ENCODE results near the gene FOXO3B.
"Not testable (repeated sequence)": the region's sequence is repeated elsewhere in the genome, so short reads cannot be mapped to it uniquely, and the experiment has no call there.

The FOXO3B gene

GRCh38 chr17:18681767-18682571 is at the start of gene FOXO3B:
Gene FOXO3B, minus strand, starts transcription at chr17:18682314. Its CDS starts 663 bp downstream, at chr17:18681651.
- peak; percentile 89 for DNase-seq

GRCh38 chr17:18723509-18723908 is 41.4 kb upstream of the FOXO3B start:
- not testable (repeated sequence) for DNase-seq

- DNase-seq, result not testable (repeated sequence)
Observed at GRCh38 chr17:18722612-18723011, 40.5 kb upstream of the FOXO3B start.

DNA sequence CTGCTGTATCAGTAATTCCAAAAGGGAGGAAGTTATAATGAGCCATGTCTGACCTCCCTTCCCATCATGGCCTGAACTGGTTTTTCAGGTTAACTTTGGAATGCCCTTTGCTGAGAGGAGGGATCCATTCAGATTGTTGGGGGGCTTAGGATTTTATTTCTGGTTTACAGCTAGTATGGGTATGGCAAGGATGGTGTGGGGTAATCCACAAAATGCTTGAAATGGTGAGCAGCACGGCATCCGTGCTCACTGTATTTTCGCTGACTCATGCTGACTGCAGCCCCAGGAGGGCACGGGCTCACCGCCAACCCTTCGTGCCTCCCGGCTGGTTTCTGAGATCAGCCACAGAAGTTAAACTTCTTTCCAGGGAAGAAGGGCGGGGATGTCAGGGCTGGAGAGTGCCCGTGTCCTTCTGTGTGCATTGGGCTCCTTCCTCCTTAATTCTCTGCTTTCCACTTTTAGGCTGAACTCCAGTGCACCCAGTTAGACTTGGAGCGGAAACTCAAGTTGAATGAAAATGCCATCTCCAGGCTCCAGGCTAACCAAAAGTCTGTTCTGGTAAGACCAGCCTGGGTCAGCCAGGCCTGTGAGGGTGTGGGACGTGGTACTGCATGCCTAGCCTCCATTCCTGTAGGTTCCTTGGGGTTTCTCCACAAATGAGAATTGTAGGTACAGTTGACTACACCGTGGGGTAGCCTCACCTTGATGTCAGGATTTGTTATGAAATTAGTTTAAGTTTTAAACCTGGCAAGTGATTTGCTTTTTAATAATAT is 39.8 kb upstream of the FOXO3B start:
- not testable (repeated sequence) for DNase-seq

GRCh38 chr17:18719428-18720110 is 37.5 kb upstream of the FOXO3B start:
- not testable (repeated sequence) for DNase-seq

DNA sequence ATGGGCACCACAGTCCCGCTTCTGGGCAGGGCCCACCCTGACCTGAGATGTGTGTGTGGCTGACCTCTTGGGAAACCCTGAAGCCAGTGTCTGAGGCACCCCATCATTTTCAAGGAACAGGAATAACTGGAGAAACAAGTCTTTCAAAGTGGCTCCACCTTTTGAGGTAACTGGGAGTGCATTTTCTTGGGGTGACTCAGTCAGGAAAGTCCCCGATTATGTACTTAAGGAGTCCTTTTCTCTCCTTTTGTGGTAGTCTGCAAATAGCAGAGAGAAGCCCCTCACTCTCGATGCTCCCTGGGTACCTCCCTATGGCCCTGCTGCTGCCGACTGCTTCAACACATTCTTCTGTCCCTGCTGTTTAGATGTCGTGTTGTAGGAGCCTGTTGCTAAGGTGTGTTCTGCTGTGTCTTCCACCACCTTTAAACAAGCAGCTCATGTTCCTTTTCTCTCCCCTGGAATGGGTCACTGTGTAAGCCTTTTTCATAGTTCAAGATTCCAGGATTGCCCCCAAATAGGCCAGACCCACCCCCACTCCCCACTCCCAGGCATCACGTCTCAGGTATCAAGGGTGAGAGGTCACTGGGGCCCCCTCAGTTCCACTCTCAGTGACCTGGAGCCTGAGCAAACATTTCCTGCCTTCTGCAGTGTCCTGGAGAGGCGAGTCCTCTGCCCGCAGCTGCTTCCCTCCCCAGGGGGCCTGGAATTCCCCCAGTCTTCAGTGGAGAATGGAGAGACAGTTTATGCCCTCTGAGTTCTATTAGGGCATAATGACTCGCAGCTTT is 36.7 kb upstream of the FOXO3B start:
- not testable (repeated sequence) for DNase-seq

DNA sequence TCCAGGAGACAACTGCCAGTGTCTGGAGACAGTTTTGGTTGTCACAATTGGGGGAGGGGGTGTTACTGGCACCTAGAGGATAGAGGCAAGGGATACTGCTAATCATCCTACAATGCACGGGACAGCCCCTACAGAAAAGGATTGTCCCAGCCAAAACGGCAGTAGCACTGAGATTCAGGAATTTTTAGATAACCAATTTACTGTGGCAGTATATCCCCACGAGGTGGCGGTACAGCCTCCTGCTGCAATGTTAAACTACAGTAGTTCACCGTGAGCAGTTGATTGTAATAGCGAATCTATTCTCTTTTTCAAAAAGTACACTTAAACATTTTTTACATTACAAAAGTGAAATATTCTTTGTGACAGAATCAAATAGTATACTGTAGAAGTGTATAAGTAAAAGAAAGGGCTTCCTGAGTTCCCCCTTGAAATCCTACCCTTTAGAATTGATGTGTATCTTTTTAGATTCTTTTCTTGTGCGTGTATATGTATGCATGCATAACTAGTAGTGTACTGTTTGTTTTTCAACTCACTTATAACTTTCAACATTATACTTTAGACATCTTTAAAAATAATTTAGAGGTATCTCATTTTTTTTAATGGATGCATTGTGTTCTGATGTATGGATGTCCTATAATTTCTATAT is 30.4 kb upstream of the FOXO3B start:
- peak; percentile 69 for DNase-seq

DNA sequence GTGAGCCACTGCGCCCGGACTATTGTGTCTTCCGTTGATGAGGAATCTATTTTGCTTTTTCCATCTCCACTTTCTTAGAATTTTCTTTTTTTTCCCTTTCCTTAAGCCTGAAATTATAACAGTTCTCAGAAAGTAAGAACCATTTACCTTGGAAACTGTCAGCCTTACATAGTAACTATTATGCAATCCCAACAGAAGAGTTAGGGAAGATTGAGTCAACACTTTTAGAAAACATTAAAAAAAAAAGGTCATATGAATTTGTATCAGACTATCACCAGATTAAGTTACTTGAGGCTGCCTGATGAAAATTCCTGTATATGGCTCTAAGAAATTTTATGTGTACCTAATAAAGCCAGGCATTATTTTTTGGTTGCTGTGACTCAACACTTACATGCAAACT is 26.1 kb upstream of the FOXO3B start:
- DNase-seq, result not testable (repeated sequence)

DNA sequence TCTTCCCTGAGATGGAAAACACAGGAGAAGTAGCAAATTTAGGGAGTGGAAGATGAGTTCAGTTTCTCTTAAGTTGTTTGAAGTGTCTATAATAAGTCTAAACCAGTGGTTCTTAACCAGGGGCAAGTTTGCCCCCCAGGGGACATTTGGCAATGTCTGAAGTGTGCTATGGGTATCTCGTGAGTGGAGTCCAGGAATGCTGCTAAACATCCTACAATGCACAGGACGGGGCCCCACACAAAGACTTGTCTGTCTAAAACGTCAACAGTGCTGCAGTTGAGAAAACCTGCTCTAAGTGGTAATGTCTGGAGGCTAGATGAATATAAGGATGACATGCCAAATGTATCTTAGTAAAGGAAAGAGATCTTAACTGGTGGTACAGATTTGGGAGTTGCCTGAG is 23.8 kb upstream of the FOXO3B start:
- DNase-seq, result not testable (repeated sequence)

- DNase-seq, result not testable (repeated sequence)
Observed at GRCh38 chr17:18698473-18699103, 16.5 kb upstream of the FOXO3B start.

DNA sequence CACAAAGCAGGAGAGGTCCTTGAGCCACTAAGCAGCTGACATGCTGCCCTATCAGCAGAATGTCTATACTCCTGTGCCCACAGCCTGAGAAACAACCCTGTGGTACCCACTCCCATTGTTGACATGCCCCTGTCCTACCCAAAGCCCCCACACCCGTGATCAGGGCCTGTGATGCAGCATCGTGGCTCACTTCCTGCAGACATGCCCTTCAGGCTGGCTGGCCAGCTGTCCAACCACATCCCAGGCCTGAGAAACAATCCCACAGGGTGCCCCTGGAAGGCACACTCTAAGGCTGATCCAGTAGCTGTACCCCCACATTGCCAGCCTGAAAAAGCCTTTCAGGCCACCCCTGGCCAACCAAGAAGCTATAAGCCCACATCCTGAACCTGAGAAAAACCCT is 13.0 kb upstream of the FOXO3B start:
- DNase-seq, result not testable (repeated sequence)

DNA sequence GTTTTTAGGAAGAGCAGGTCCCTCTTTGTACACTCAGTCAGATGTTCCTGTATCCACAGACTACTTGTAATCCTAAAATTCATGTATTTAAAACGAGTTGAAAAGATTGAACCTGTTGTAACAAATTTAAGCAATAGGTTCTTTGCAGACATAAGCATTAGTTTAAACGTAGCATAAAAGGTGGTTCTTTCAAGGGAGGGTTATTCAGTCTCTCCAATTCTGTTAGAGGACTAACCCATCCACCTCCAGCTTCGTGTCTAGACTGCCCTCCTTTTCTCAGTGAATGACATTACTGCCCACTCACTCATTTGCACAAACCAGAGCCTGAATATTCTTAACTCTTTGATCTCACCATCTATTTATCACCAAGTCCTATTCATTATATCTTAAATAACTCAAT is 554 bp upstream of the FOXO3B start:
- not testable (repeated sequence) for DNase-seq

DNA sequence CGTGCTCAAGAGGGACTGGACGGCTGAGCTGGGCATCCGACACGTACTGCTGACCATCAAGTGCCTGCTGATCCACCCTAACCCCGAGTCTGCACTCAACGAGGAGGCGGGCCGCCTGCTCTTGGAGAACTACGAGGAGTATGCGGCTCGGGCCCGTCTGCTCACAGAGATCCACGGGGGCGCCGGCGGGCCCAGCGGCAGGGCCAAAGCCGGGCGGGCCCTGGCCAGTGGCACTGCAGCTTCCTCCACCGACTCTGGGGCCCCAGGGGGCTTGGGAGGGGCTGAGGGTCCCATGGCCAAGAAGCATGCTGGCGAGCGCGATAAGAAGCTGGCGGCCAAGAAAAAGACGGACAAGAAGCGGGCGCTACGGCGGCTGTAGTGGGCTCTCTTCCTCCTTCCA is 4.7 kb downstream of the FOXO3B start:
- not testable (repeated sequence) for DNase-seq

DNA sequence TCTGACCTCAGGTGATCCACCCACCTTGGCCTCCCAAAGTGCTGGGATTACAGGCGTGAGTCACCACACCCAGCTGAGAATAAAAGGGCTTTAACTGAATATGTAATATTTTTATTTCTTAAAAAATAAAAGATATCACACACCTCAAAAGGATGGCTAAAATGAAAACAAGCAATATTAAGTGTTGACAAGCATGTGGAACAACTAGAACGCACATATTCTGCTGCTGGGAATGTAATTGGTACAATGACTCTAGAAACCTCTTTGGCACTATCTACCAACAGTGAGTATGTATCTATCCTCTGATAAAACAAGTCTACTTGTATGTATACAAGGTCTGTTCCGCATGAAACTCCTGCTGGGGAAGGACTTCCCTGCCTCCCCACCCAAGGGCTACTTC is 5.2 kb downstream of the FOXO3B start:
- not testable (repeated sequence) for DNase-seq

DNA sequence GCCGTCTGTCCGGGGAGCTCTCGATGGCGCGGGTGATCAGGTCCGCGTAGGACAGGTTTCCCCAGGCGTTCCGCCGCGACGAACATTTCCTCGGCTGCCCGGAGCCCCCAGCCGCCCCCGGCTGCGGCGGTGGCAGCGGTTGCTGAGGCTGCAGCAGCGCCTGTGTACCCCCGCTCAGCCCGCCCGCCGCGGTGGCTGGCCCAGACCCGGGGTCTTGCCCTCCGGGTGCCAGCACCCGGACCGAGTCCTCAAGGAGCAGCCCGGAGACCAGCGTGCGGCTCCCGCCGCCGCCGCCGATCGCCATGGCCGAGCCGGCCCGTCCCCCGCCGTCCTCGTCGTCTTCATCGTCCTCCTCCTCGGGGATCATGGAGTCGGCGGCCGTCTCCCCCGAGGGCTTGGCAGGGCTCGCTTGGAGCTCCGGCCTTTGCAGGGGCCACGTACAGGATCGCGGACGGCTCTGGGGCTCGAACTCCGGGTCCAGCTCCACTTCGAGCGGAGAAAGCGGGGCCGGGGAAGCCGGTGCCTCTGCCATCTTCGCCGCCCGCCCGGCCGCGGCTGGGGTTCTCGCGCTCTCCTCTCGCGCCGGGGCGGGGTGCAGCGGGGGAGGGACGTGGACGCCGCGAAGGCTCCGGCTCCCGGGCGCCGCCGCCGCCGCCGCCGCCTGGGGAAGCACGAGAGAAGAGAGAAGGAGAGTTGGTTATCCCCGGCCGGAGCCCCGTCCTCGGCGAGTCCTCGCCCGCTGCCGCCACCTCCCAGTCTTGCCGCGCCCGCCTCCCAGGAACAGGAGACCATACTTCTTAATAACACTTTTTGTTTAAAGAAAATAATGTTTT is 9.5 kb downstream of the FOXO3B start:
- DNase-seq, result not testable (repeated sequence)

DNA sequence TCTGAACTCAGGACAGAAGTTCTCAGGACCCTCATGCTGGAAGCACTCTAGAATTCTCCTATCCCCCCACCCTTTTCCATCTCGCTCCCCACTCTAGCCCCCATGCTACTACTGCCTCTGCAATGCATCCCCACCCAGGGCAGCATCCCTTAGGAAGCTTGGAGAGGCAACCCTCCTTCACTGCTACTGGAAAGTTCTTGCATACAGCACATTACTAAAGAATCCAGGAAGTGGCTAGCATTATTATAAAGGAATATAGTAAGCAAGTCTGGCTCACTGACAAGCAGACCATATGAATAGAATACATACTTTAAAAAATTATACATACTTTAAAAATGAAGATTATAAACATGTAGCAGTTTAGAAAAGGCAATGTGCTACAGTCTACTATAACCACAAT is 13.5 kb downstream of the FOXO3B start:
- DNase-seq, result not testable (repeated sequence)

DNA sequence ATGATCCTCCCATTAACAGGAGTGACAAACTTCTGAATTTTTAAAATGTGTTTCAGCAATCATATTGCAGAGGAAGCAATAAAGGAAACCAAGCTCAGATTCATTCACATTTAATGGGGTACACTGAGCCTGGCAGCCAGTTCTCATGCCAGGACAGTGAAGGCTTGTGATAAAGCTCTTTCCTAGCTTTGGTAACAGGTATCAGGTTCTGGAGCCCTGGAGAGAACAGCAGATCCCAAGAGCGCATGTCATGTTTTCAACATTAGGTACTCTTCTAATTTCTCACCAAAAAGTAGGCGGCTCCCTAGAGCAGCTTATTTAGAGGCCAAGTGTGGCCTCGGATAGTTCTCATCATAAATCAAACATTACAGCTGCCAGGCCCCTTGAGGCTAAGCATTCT is 14.6 kb downstream of the FOXO3B start:
- not testable (repeated sequence) for DNase-seq

- DNase-seq, result not testable (repeated sequence)
Observed at GRCh38 chr17:18666326-18666725, 15.8 kb downstream of the FOXO3B start.

- DNase-seq, result not testable (repeated sequence)
Observed at GRCh38 chr17:18661924-18662624, 20.0 kb downstream of the FOXO3B start.

- DNase-seq, result not testable (repeated sequence)
Observed at GRCh38 chr17:18650094-18650493, 32.0 kb downstream of the FOXO3B start.
